Stimulated activated CD8-positive, alpha-beta memory T cell treated with anti-CD3 and anti-CD28 coated beads, Interleukin-2, amount 100 ng/mL, for 1 hour (primary cell): ENCODE measurements around the gene CHRFAM7A.
"Not testable (repeated sequence)": the region's sequence is repeated elsewhere in the genome, so short reads cannot be mapped to it uniquely, and the experiment has no call there.

Experiments used
- DNase-seq, 2 donors: peaks; one replicate each; pipeline ENCODE4 v3.0.0-alpha.2; 2020; ENCODE audit warnings: low read depth in 2 of 2

The CHRFAM7A gene

GRCh38 chr15:30321063-30321462, 72.3 kb downstream of the CHRFAM7A start:
- not testable (repeated sequence) for DNase-seq

GRCh38 chr15:30315704-30316103, 77.6 kb downstream of the CHRFAM7A start:
- not testable (repeated sequence) for DNase-seq

GRCh38 chr15:30310575-30310974, 82.8 kb downstream of the CHRFAM7A start:
- DNase-seq = not testable (repeated sequence)
